GF-D8 (cell line): Measurements from ENCODE around the gene FEZF1.
"Not testable (repeated sequence)": the region's sequence is repeated elsewhere in the genome, so short reads cannot be mapped to it uniquely, and the experiment has no call there.

ENCODE experiments used
- DNase-seq: peaks from one replicate; lab custom pipeline; 2025; lab: John Stamatoyannopoulos, UW

The FEZF1 gene

GRCh38 chr7:122307228-122307621, 2.7 kb upstream of the FEZF1 start:
- no peak for DNase-seq

GRCh38 chr7:122306320-122307227, 2.0 kb upstream of the FEZF1 start:
- DNase-seq, result no peak

GRCh38 chr7:122305475-122306319, 1.1 kb upstream of the FEZF1 start:
- DNase-seq, result no peak

GRCh38 chr7:122304996-122305421, 459 bp upstream of the FEZF1 start:
- DNase-seq, result no peak

GRCh38 chr7:122303531-122304318, 825 bp downstream of the FEZF1 start:
- DNase-seq, result no peak

GRCh38 chr7:122302761-122303530, 1.6 kb downstream of the FEZF1 start:
- DNase-seq, result no peak

- DNase-seq, result no peak
Observed at GRCh38 chr7:122301858-122302760, 2.4 kb downstream of the FEZF1 start.

- DNase-seq, result no peak
Observed at GRCh38 chr7:122300956-122301833, 3.4 kb downstream of the FEZF1 start.

GRCh38 chr7:122300211-122300932, 4.2 kb downstream of the FEZF1 start:
- no peak for DNase-seq

- DNase-seq, result no peak
Observed at GRCh38 chr7:122299624-122300210, 4.8 kb downstream of the FEZF1 start.

DNA sequence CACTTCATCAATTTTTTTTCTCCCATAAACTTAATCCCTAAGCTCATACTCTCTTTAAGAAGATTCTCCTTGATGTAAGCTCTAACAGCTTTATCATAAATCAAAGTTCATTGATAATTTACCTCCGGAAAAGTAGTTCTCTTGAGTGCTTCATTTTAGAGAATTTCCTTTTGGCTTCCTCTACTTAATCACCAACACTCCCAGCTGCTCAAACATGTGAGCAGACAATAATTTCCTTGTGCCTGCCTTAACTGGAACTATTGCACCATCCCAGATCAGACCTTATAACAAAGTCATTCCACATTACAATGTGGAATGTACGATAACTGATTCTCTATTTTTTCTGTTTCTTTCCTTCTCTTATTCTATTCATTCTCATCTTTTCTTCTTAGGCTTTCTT, 5.9 kb downstream of the FEZF1 start:
- DNase-seq, result no peak

- DNase-seq, result no peak
Observed at GRCh38 chr7:122298131-122298530, 6.4 kb downstream of the FEZF1 start.

DNA sequence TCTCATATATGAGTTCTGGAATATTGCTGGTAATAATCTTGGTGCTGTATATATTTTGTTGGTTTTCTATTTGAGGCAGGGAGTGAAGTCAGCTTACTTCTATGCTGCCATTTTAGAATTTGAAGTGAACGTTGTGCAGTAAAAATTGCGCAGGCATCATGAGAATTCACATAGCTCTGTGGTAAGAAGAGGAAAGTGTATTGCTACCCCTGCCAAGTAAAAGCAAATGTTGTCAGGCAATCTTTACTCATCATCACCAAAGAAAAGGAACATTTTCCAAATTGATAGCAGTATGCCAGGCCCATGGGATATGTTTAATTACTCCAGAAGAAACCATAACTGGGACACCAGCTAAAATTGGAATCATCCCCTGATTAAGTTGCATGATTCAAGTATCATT, 13.4 kb downstream of the FEZF1 start:
- no peak for DNase-seq

DNA sequence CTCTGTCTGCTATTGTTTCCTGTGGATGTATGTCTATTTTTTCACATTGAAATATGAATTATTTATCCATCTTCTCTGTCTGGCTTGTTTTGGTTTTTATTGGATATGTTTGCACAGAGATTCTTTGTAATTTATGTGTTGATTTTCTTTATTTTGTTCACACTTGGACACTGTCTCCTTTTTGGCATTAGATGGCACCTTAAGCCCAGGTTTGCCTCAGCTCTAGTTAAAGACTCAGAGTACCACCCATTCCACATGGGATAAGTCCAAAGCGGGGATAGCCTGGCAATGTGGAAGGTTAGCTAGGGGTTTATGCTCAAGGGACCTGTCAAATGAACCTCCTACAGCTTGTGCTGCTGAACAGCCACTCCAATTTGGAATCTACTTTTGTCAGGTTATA, 14.1 kb downstream of the FEZF1 start:
- DNase-seq, result no peak

- DNase-seq, result no peak
Observed at GRCh38 chr7:122289426-122289825, 15.1 kb downstream of the FEZF1 start.

- DNase-seq, result not testable (repeated sequence)
Observed at GRCh38 chr7:122284608-122285007, 19.9 kb downstream of the FEZF1 start.

GRCh38 chr7:122273117-122273516, 31.4 kb downstream of the FEZF1 start:
- no peak for DNase-seq

GRCh38 chr7:122269241-122269640, 35.3 kb downstream of the FEZF1 start:
- DNase-seq, result no peak
